Astrocyte (in vitro differentiated cells and primary cell): ENCODE measurements around the gene CDK15.

Experiments
- EZH2 ChIP-seq: IDR thresholded peaks from 2 replicates; pipeline ENCODE4 v1.6.1; 2012; ENCODE audit warnings: mild to moderate bottlenecking, low read length, inconsistent platforms; ENCODE audit not compliant: insufficient read depth
- TF ChIP-seq, protein P1 (sequence below): IDR thresholded peaks from 2 replicates; pipeline ENCODE4 v1.5.1; 2011; ENCODE audit warnings: low read depth, mild to moderate bottlenecking, inconsistent platforms, low read length, moderate library complexity; ENCODE audit not compliant: insufficient read depth

DNA sequence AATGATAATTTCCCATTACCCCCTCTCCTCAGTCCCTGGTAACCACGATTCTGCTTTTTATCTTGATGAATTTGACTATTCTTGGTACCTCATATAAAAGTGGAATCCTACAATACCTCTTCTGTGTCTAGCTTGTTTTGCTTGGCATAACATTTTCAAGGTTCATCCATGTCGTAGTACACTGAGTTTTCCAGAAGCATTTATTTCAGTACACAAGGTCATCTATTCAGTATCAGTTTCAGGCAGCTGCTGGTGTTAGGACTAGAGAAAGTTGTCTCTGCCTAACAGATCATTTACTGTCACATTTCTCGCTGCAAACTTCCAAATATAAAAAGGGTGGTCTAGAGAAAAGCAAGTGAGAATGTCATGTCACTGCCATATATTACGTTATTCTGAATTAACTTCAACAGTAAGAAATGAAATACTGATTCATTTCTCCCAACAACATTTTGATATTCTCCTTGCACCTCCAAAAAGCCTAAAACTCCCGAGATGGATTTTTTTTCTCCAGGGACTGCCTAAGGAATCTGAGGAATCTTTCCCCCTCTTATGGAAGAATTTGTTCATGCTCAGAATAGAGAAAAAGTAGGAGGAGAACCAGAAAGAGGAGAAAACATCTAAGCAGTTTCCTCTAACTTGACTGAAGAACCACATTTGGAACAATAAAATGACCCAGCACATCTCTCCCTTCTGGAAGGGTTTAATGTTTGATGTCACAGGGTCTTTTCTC, 36.0 kb downstream of the CDK15 start:
- TF ChIP-seq, protein P1, sequence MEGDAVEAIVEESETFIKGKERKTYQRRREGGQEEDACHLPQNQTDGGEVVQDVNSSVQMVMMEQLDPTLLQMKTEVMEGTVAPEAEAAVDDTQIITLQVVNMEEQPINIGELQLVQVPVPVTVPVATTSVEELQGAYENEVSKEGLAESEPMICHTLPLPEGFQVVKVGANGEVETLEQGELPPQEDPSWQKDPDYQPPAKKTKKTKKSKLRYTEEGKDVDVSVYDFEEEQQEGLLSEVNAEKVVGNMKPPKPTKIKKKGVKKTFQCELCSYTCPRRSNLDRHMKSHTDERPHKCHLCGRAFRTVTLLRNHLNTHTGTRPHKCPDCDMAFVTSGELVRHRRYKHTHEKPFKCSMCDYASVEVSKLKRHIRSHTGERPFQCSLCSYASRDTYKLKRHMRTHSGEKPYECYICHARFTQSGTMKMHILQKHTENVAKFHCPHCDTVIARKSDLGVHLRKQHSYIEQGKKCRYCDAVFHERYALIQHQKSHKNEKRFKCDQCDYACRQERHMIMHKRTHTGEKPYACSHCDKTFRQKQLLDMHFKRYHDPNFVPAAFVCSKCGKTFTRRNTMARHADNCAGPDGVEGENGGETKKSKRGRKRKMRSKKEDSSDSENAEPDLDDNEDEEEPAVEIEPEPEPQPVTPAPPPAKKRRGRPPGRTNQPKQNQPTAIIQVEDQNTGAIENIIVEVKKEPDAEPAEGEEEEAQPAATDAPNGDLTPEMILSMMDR: no peak
- TF ChIP-seq EZH2: no peak
